ENCODE measurements around the gene SSX2IP.
A peak's percentile ranks its signal among the peaks of the same experiment; 100 is the strongest.

The SSX2IP gene

GRCh38 chr1:84711121-84711520 lies 20.9 kb upstream of the SSX2IP start:
- DNase-seq (ENCODE audit: low read depth in 2 of 2) = no peak

GRCh38 chr1:84709131-84709530 lies 18.9 kb upstream of the SSX2IP start:
- no peak for DNase-seq (ENCODE audit: low read depth in 2 of 2)

DNA sequence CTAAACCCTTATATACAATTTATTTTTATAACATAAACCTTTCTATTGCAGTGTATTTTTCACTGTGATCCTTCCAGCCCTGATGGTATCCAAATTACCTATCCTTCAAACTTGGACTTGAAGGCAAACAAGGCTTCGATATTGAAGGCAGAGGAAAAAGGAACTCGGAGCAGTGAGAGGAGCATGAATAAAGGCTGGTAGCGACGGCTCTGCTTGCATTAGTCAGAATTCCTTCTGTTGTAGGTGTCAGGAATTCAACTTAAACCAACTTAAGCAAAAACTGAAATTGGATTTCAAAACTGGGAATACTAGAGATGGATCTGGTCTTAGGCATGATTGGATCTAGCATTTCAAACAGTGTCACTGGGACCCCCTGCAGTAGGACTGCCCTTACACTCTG lies 17.8 kb upstream of the SSX2IP start:
- no peak for DNase-seq (ENCODE audit: low read depth in 2 of 2)

DNA sequence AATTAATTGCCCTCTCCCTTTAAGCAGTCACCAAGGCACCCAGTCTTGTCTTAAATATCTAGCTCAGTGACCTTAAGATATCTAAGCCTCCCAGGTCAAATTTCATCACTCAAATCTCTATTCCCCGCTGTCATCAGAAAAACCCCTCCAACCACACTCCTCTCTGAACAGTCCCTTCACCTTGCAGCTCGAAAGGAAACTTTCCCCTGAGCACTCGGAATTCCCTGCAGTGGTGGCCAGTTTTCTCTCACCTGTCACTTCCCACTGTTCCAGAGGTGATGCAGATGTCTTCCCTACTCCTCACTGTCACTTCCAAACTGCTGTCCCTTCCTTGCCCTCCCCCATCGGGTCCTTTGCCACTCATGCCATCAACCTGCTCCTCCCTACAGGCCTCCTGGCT lies 15.3 kb upstream of the SSX2IP start:
- DNase-seq (ENCODE audit: low read depth in 2 of 2) = no peak

DNA sequence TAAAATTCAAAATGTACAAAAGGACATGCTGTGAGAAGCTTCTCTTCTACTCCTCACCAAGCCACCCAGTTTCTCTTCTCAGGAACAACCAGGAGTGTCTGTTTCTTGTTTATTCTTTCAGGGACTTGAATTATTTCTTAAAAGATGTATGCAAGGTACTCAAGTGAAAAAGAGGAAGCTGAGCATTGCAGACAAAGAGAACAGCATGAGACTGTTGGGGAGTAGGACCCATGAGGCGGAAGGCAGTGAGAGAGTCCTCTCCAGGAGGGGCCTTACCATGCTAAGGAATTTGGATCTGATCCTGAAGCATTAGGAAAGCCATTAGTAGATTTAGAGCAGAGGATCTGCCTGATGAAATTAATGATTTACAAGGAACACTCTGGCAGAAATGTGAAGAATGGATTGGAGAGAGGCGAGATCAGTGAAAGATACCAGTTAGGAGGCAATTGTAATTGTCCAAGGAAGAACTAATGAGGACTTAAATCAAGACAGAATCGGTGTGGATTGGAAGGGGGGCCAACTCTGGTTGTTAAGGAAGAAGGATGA lies 14.7 kb upstream of the SSX2IP start:
- no peak for DNase-seq (ENCODE audit: low read depth in 2 of 2)

DNA sequence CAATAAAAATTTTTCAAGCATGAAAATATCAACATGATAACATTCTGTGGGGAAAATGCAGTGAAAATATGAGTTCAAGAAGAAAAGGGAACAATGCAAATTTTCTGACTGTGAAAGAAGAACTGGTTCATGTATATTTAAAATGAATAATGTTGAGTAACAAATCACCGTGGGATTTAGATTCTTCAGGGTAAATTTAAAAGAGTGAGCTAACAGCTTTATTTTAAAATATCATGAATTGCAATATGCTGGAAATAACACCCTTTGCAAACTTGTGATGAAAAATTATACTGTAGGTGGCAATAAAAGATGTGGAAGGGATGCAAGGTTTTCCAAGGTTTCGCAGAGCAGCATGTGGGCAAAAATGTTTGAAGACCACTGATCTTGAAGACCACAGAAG lies 13.2 kb upstream of the SSX2IP start:
- DNase-seq (ENCODE audit: low read depth in 2 of 2) = no peak

GRCh38 chr1:84702143-84702542 lies 11.9 kb upstream of the SSX2IP start:
- DNase-seq (ENCODE audit: low read depth in 2 of 2) = no peak

- no peak for DNase-seq (ENCODE audit: low read depth in 2 of 2)
Observed at GRCh38 chr1:84701376-84701775, 11.1 kb upstream of the SSX2IP start.

DNA sequence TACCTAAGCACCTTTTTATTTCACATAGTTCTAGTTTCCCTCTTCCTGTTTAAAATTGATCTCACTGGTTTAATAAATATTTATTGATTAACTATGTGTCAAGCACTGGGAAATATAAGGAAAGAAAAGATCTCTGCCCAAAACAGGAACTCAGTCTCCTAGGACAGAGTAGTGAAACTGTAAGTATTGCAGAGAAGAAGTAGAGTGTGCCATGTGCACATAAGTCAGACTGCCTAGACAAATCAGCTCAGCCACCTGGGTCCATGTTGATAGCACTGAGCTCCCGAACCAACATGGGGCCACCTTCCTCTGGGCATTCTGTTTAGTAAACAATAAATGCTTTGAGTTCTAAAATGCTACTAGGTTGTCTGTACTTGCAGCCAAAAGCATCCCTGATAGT lies 9.8 kb upstream of the SSX2IP start:
- DNase-seq (ENCODE audit: low read depth in 2 of 2) = no peak

GRCh38 chr1:84698151-84699110 lies 8.2 kb upstream of the SSX2IP start:
- DNase-seq (ENCODE audit: low read depth in 2 of 2) = no peak

DNA sequence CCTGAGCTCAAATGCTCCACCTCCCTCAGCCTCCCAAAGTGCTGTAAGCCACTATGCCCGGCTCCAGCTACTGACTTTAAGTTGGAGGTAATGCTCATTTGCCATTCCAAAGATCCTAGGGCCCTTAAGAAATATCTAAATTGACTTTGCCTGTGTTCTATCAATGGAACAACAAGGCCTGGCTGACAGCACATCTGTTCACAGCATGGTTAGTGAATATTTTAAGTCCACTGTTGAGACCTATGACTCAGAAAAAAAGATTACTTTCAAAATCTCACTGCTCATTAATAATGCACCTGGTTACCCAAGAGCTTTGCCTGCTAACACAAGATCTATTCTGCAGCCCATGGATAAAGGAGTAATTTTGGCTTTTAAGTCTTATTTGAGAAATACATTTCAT lies 3.5 kb upstream of the SSX2IP start:
- DNase-seq (ENCODE audit: low read depth in 2 of 2) = no peak

DNA sequence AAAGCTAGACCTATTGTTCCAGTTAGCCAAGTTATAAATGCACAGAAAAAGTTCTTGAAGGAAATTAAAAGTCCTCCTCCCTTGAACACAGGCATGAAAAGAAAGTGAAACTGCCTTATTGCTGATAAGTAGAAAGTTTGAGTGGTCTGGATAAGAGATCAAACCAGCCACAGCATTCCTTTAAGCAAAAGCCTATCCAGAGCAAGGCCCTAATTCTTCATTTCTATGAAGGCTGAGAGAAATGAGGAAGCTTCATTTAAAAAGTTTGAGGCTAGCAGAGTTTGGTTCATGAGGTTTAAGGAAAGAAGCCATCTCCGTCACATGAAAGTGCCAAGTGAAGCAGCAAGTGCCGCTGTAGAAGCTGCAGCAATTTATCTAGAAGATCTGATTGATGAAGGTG lies 2.7 kb upstream of the SSX2IP start:
- DNase-seq (ENCODE audit: low read depth in 2 of 2) = no peak

GRCh38 chr1:84692391-84692790 lies 2.1 kb upstream of the SSX2IP start:
- no peak for DNase-seq (ENCODE audit: low read depth in 2 of 2)

DNA sequence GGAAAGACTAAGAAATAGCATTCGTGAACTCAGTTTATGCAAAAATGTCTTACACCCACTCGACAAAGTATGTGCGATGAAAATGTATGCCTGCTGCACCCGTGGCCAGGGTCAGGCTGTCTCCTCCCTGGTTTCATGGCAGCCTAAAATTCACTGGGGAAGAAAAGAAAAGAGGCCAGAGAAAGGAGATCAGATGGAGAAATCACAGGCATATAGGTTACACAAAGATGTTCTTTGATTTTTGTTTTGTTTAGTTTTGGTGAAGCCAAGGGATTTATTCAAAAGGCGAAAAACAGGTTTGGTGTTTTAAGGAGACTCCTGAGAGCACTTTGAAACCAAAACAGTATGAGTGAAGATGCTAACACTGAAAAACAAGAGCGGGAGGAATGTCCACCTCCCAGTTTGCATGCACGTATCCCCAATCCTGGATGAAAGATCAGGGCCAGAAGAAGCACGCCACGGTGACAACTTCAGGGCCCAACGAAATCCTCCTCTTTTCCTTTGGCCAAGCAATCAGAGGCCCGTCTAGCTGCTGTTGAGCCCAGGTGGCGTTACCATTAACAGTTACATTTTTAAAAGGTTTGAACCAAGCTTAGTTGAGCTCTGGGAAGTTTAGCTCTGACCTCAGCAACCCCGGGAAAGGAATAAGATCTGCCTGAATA lies 992 bp upstream of the SSX2IP start:
- no peak for DNase-seq (ENCODE audit: low read depth in 2 of 2)

DNA sequence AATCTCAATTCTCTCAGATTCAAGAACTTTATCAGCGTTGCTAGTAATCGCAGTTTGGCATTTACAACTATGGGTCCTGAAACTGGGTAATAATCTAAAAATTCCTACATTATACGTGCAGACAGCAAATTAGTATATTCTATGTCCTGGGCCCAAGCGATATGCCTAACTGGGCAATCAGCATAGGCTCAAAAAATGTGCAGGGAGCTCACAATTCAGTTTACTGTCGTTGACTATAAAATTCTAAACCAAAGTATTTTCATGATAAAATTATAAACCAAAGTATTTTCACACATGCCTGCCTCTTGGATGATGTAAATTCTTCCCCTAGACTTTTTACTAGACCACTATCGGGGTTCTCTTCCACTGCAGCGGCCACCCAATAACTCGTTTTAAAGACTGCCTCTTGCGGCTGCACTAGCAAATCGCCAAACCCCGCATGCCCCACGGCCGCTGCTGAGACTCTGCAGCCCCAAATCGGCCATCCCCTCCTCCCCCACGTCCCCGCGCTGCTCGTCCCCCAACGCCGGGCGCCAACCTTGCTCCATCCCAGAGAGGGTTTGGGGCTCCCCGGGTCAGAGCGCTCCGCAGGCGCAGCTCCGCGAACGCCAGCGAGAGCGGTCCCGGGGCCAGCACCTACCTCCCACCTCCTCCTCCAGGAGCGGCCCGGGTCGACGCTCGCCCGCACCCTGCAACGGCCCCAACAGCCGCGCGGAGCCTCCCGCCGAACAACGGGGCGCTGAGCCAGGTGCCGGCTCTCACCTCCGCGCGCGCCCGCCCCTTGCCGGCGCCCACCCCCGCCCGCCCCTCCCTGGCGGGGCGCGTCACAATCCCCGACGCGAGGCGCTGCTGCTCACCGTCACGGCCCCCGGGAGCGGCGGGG lies 506 bp downstream of the SSX2IP start:
- peak; percentile 12 to 29 for DNase-seq (ENCODE audit: low read depth in 2 of 2)

DNA sequence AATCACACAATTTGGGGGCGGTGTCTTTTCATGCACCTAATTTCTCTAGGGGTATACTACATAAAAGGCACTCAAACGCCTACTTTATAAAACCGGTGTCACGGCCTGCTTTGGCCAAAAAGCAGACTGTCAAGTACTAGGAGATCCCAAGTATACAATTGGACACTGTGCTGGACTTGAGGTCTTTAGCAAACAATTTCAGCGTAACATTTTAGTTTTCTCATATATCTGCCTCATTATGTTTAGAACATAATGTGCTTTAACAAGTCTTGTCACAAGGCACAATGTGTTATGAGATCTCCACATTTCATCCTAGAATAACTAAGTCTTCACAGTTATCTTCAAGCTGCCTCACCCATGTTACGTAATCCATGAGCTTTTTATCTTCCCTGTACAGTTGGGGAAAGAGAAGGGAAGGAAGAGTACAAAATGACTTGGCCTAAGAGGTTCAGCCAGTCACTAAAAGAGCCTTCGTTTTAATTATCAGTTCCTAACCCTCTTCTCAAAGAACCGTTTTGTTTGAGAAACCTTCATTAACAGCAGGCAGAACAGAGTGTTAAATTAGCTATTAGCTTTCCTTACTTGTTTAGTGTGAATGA lies 1.7 kb downstream of the SSX2IP start:
- DNase-seq (ENCODE audit: low read depth in 2 of 2) = no peak

DNA sequence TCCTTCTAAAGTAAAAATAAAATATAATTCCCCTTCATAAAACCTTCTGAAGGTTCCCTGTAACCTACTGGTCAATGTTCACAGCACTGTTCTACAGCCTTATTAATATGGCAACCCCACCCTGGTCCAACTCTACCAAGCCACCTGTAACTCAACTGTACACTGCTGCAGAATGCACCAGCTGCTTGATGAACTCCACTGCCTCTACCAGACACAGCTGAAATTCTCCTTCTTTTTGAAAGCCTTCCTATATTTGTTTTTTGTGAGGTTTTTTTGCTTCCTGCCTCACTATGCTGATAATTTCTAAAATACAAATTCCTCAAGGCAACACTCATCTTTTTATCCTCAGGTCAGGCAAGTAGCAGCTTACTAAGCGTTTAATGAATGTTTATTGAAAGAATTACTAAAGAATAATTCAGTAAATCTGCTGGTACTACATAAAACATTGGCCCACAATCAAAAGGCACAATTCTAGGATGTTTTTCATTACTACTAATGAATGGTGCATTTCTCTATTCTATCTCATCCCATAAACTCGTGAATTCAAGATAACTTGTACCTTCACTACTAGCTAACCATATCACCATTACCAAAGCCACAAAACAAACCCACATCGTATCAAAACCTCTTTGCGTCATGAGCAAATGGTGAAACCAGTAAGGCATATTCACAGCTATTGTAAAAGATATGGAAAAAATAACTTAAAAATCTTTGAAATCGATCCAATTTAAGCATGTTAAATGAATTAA lies 2.4 kb downstream of the SSX2IP start:
- DNase-seq (ENCODE audit: low read depth in 2 of 2) = no peak

- DNase-seq (ENCODE audit: low read depth in 2 of 2) = no peak
Observed at GRCh38 chr1:84686223-84686622, 4.0 kb downstream of the SSX2IP start.

DNA sequence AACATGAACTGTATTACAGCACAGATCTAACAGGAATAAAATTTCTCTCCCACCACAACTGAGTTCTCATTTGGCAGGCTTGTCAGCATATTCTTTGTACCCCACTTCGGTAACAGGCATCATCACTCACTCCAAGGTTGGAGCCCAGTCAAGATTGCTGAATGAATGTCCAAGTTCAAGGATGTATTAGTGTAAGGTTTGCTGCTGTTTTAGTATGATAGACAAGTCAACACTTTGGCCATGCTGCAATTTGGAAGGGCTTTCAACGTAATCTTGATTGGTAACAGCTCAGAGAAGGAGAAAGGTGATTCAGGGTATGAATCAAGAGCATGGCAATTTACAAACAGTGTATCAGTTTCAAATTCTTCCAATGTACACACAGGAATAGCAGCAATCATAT lies 6.8 kb downstream of the SSX2IP start:
- no peak for DNase-seq (ENCODE audit: low read depth in 2 of 2)

- no peak for DNase-seq (ENCODE audit: low read depth in 2 of 2)
Observed at GRCh38 chr1:84682047-84682446, 8.2 kb downstream of the SSX2IP start.

All from stimulated activated CD4-positive, alpha-beta T cell treated with anti-CD3 and anti-CD28 coated beads, Interleukin-1b, Interleukin-23, amount 100 ng/mL, for 4 hours (primary cell).